Sigmoid colon (tissue), 7 donors: Measurements from ENCODE around the gene ANKRD44. TPM values are rescaled to one million over a fixed set of nuclear protein-coding genes. Genes with fewer than 3 reads are reported as not detected.

ENCODE experiments used
- DNase-seq: peaks from one replicate; pipeline ENCODE4 v3.0.0-alpha.2; 2019
- H3K27ac ChIP-seq, 4 donors: fragments of 200-600 bp; sonication (generic); one replicate each; pipeline ENCODE4 v1.5.1; 2016 to 2019; ENCODE audit warnings: mild to moderate bottlenecking in 1 of 4
- H3K27me3 ChIP-seq, 3 donors: fragments of 200-600 bp; sonication (generic); one replicate each; pipeline ENCODE4 v1.5.1; 2019; ENCODE audit warnings: mild to moderate bottlenecking in 1 of 3
- H3K36me3 ChIP-seq, 4 donors: fragments of 200-600 bp; sonication (generic); one replicate each; pipeline ENCODE4 v1.5.1; 2016 to 2019
- H3K4me1 ChIP-seq, 4 donors: fragments of 200-600 bp; sonication (generic); one replicate each; pipeline ENCODE4 v1.5.1; 2017 to 2019
- H3K4me3 ChIP-seq, 4 donors: fragments of 200-600 bp; sonication (generic); one replicate each; pipeline ENCODE4 v1.5.1; 2017 to 2019; ENCODE audit warnings: mild to moderate bottlenecking in 2 of 4, moderate library complexity in 1 of 4
- H3K9me3 ChIP-seq, 4 donors: fragments of 200-600 bp in 3 of 4; sonication (generic) in 3 of 4; one replicate each; pipeline versions ENCODE4 v1.5.1 to v1.6.1; 2013 to 2019
- CTCF ChIP-seq, 4 experiments: fragments of 450-650 bp in 3 of 4; fragments of 200-600 bp in 1 of 4; IDR thresholded peaks; one replicate each; pipeline ENCODE4 v1.5.1; 2016 to 2019; ENCODE audit warnings: antibody characterized with exemption in 4 of 4, mild to moderate bottlenecking in 3 of 4, moderate library complexity in 2 of 4
- EP300 ChIP-seq, 4 donors: sonication (generic); formaldehyde crosslinking; IDR thresholded peaks; one replicate each; pipeline ENCODE4 v1.6.1; 2017; ENCODE audit warnings: antibody characterized with exemption in 4 of 4
- POLR2A ChIP-seq, 2 donors: fragments of 450-650 bp; IDR thresholded peaks; one replicate each; pipeline ENCODE4 v1.6.1; 2016; ENCODE audit warnings: antibody characterized with exemption in 2 of 2, mild to moderate bottlenecking in 2 of 2, moderate library complexity in 2 of 2
- POLR2AphosphoS5 ChIP-seq, 4 donors: sonication (generic); formaldehyde crosslinking; IDR thresholded peaks; one replicate each; pipeline ENCODE4 v1.6.1; 2017; ENCODE audit warnings: antibody characterized with exemption in 4 of 4
- WGBS, 2 donors: extraction: QIAGEN DNeasy Blood & Tissue Kit; methylation state at CpG; one replicate each; pipeline ENCODE4 v1.1.7; 2013; 5-methylcytosine and 5-hydroxymethylcytosine counted together
- intact Hi-C: fragments of 100-400 bp; cut with DNase I; formaldehyde crosslinking; loops from one replicate; pipeline ENCODE4 v1.15.1; 2023
- polyA plus RNA-seq, 3 donors: library from polyadenylated mRNA; stranded (reverse); fragments of 200-250 nt; gene quantifications; one replicate each; pipeline ENCODE4 v1.2.3, GENCODE V29; 2013
- total RNA-seq, 4 donors: library from RNA; depleted of rRNA; stranded (reverse); fragments of >200 nt; gene quantifications; one replicate each; pipeline ENCODE4 v1.1.0, GENCODE V29; 2016
- donor health status: healthy with polysubstance abuse.
- donor health status: Bipolar disorder and iron deficiency.
- donor health status: healthy.

Gene ANKRD44
- total and polyA plus RNA-seq, 7 donors: 1.2 to 41.1 (median 34.2) TPM

GRCh38 chr2:197215748-197216360, 94.7 kb downstream of the ANKRD44 start:
- no peaks in the 10 kb centered on the region for H3K36me3 ChIP-seq
- peak overlapping the region in 2 of 4 donors; percentile 5 to 36 for H3K27ac ChIP-seq
- H3K4me1 ChIP-seq: peaks cover 0 to 54% (median 44%) of the 10 kb centered on the region in 4 donors
- no peaks in the 10 kb centered on the region for H3K27me3 ChIP-seq
- no peak for DNase-seq
- TF ChIP-seq EP300 (IDR thresholded peaks at IDR 0.05) (no peak), POLR2A (IDR thresholded peaks at IDR 0.05) (no peak), CTCF (IDR thresholded peaks at IDR 0.05) (no peak)
- 58 to 84% methylated on average over 3 of the region's 3 CpGs for WGBS, 2 donors
- no peaks in the 10 kb centered on the region for H3K9me3 ChIP-seq
- intact Hi-C loops: no loop called here
- H3K4me3 ChIP-seq: no peak overlapping the region

GRCh38 chr2:197212344-197213262, 98.0 kb downstream of the ANKRD44 start:
- intact Hi-C loops: loop anchor here (5.0 kb wide), 1 partner anchor 35 kb away; no protein-coding TSS in a partner anchor
- 54 to 81% methylated on average over 8 of the region's 8 CpGs for WGBS, 2 donors
- TF ChIP-seq POLR2A (IDR thresholded peaks at IDR 0.05): no peak
- TF ChIP-seq POLR2AphosphoS5 (IDR thresholded peaks at IDR 0.05): no peak
- TF ChIP-seq EP300 (IDR thresholded peaks at IDR 0.05): no peak
- TF ChIP-seq CTCF (IDR thresholded peaks at IDR 0.05): no peak
- no peak for DNase-seq
- Histone ChIP-seq H3K36me3 (no peaks in the 10 kb centered on the region), H3K4me3 (no peak overlapping the region), H3K4me1 (peaks cover 0 to 66% (median 46%) of the 10 kb centered on the region in 4 donors), H3K27ac (peak overlapping the region in 3 of 4 donors; percentile 28 to 45 (median 29)), H3K27me3 (no peaks in the 10 kb centered on the region), H3K9me3 (no peaks in the 10 kb centered on the region)

- Histone ChIP-seq H3K27me3 (no peaks in the 10 kb centered on the region), H3K4me1 (peaks cover 0 to 65% (median 43%) of the 10 kb centered on the region in 4 donors), H3K27ac (peak overlapping the region in 1 of 4 donors; percentile 28), H3K4me3 (no peak overlapping the region), H3K9me3 (no peaks in the 10 kb centered on the region), H3K36me3 (no peaks in the 10 kb centered on the region)
- WGBS, 2 donors: 65 to 93% methylated on average over 4 of the region's 4 CpGs
- no peak for DNase-seq
- intact Hi-C loops: loop anchor here (5.0 kb wide), 1 partner anchor 35 kb away; no protein-coding TSS in a partner anchor
- no peak for TF ChIP-seq POLR2A (IDR thresholded peaks at IDR 0.05)
- TF ChIP-seq EP300 (IDR thresholded peaks at IDR 0.05): no peak
- TF ChIP-seq CTCF (IDR thresholded peaks at IDR 0.05): no peak
- no peak for TF ChIP-seq POLR2AphosphoS5 (IDR thresholded peaks at IDR 0.05)
Measured at GRCh38 chr2:197211881-197212342, 98.7 kb downstream of the ANKRD44 start.

GRCh38 chr2:197210430-197210829, 100.2 kb downstream of the ANKRD44 start:
- intact Hi-C loops: loop anchor here (5.0 kb wide), 1 partner anchor 37 kb away; no protein-coding TSS in a partner anchor
- peaks cover 0 to 59% (median 33%) of the 10 kb centered on the region in 4 donors for H3K4me1 ChIP-seq
- no peak overlapping the region for H3K27ac ChIP-seq
- H3K27me3 ChIP-seq: no peaks in the 10 kb centered on the region
- no peaks in the 10 kb centered on the region for H3K9me3 ChIP-seq
- DNase-seq: no peak
- H3K4me3 ChIP-seq: no peak overlapping the region
- no peaks in the 10 kb centered on the region for H3K36me3 ChIP-seq
- WGBS, 2 donors: 59 to 76% methylated on average over 3 of the region's 3 CpGs
- TF ChIP-seq EP300 (IDR thresholded peaks at IDR 0.05) (no peak), CTCF (IDR thresholded peaks at IDR 0.05) (no peak), POLR2AphosphoS5 (IDR thresholded peaks at IDR 0.05) (no peak), POLR2A (IDR thresholded peaks at IDR 0.05) (no peak)
